NCI-H128 (cell line): Measurements from ENCODE around the gene TRAP1.

ENCODE experiments used
- DNase-seq: peaks from one replicate; lab custom pipeline; 2025; ENCODE audit not compliant: unreplicated experiment; lab: John Stamatoyannopoulos, UW

The TRAP1 gene

GRCh38 chr16:3737181-3737580 is 19.9 kb upstream of the TRAP1 start:
- no peak for DNase-seq

GRCh38 chr16:3736116-3736515 is 18.8 kb upstream of the TRAP1 start:
- no peak for DNase-seq

- DNase-seq, result no peak
Measured at GRCh38 chr16:3735541-3735940, 18.2 kb upstream of the TRAP1 start.

GRCh38 chr16:3734758-3735221 is 17.5 kb upstream of the TRAP1 start:
- DNase-seq, result no peak

GRCh38 chr16:3734084-3734757 is 16.9 kb upstream of the TRAP1 start:
- no peak for DNase-seq

- DNase-seq, result no peak
Measured at GRCh38 chr16:3732171-3732570, 14.8 kb upstream of the TRAP1 start.

- DNase-seq, result no peak
Measured at GRCh38 chr16:3731126-3731935, 14.0 kb upstream of the TRAP1 start.

GRCh38 chr16:3730161-3731125 is 13.1 kb upstream of the TRAP1 start:
- no peak for DNase-seq

- no peak for DNase-seq
Measured at GRCh38 chr16:3729161-3730112, 12.1 kb upstream of the TRAP1 start.

- DNase-seq, result no peak
Measured at GRCh38 chr16:3728424-3729160, 11.3 kb upstream of the TRAP1 start.

GRCh38 chr16:3727806-3728381 is 10.6 kb upstream of the TRAP1 start:
- no peak for DNase-seq

- DNase-seq, result no peak
Measured at GRCh38 chr16:3726021-3726687, 8.8 kb upstream of the TRAP1 start.

GRCh38 chr16:3725276-3725675 is 8.0 kb upstream of the TRAP1 start:
- DNase-seq, result no peak

- DNase-seq, result no peak
Measured at GRCh38 chr16:3722508-3722907, 5.2 kb upstream of the TRAP1 start.

- no peak for DNase-seq
Measured at GRCh38 chr16:3720418-3720817, 3.1 kb upstream of the TRAP1 start.

GRCh38 chr16:3718628-3719027 is 1.3 kb upstream of the TRAP1 start:
- no peak for DNase-seq

GRCh38 chr16:3718019-3718391 is 681 bp upstream of the TRAP1 start:
- DNase-seq, result no peak

- DNase-seq, result peak; percentile 7
Measured at GRCh38 chr16:3716831-3717234, 491 bp downstream of the TRAP1 start.

- DNase-seq, result no peak
Measured at GRCh38 chr16:3715430-3715829, 1.9 kb downstream of the TRAP1 start.
